Measurements from ENCODE around the gene PEX3. TPM values are rescaled to one million over a fixed set of nuclear protein-coding genes. Genes with fewer than 3 reads are reported as not detected.
A peak's percentile ranks its signal among the peaks of the same experiment; 100 is the strongest.
"Not testable (repeated sequence)": the region's sequence is repeated elsewhere in the genome, so short reads cannot be mapped to it uniquely, and the experiment has no call there.

Gene PEX3
- polyA plus RNA-seq, 5 donors: 26.3 to 42.7 (median 33.6) TPM

DNA sequence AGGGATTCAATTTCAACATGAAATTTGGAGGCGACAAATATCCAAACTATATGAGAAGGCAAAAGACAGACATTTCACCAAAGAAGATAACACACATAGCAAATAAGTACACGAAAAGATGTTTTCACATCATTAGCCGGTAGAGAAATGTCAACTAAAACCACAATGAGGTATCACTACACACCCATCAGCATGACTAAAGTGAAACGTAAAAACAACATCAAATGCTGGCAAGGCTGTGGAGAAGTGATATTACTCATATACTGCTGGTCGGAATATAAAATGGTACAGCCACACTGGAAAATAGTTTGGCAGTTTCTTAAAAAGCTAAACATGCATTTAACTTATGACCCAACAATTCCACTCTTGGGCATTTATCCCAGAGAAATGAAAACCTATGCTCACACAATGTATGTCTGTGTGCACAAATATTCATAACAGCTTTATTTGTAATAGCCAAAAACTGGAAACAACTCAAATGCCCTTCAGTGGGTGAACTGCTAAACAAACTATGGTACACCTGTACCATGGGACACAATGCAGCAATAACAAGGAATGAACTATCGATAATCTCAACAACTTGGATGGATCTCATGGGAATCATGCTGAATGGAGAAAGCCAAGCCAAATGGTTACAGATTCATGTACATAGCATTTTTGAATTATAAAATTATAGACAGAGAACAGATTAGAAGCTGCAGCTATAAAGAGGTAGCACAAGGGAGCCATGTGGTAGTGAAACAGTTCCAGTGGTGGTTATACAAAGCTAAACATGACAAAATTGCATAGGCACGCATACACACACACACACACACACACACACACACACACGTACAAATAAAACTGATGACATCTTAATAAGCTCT lies 8.7 kb upstream of the PEX3 start:
- no peak for DNase-seq

DNA sequence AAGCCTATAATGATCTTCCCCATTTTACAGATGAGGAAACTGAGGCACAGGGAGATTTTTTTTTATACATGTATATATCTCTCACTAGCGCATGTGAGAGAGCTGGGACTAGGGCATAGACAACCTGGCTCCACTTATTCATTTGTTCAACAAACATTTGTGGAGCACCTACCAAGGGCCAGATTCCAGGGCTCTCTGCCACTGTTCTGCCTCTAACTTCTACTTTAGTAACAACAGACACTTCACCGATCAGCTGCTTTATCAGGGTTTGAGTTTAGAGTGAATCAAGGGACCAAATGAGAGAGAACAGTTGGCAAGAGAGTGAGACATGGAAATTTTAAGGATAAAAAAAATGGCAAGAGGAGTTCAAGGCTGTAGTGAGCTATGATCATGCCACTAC lies 7.5 kb upstream of the PEX3 start:
- no peak for DNase-seq

DNA sequence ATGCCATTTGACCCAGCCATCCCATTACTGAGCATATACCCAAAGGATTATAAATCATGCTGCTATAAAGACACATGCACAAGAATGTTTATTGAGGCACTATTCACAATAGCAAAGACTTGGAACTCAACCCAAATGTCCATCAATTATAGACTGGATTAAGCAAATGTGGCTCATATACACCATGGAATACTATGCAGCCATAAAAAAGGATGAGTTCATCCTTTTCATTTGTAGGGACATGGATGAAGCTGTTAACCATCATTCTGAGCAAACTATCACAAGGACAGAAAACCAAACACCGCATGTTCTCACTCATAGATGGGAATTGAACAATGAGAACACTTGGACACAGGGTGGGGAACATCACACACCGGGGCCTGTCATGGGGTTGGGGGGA lies 2.7 kb upstream of the PEX3 start:
- not testable (repeated sequence) for DNase-seq

DNA sequence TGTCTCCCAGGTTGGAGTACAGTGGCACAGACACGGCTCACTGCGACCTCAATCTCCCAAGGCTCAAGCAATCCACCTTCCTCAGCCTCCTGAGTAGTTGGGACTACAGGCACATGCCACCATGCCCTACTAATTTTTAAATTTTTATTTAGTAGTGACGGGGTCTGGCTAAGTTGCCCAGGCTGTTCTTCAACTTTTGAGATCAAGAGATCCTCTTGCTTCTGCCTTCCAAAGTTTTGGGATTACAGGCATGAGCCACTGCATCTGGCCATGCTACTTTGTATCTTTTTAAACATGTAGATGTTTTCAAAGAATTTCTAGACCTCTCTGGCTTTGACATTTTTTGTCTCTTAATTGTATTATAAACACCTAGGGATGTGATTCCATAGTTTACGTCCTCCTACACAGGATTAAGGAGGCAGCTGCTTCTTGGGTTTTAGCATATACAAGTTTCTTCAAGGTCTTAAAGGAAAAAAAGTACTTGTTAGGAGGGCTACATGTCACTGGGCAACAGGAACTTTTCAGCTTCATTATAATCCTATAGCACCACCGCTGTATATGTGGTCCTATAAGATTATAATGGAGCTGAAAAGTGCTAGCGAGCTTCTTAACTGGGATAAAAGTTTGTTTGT lies 1.4 kb upstream of the PEX3 start:
- no peak for DNase-seq

DNA sequence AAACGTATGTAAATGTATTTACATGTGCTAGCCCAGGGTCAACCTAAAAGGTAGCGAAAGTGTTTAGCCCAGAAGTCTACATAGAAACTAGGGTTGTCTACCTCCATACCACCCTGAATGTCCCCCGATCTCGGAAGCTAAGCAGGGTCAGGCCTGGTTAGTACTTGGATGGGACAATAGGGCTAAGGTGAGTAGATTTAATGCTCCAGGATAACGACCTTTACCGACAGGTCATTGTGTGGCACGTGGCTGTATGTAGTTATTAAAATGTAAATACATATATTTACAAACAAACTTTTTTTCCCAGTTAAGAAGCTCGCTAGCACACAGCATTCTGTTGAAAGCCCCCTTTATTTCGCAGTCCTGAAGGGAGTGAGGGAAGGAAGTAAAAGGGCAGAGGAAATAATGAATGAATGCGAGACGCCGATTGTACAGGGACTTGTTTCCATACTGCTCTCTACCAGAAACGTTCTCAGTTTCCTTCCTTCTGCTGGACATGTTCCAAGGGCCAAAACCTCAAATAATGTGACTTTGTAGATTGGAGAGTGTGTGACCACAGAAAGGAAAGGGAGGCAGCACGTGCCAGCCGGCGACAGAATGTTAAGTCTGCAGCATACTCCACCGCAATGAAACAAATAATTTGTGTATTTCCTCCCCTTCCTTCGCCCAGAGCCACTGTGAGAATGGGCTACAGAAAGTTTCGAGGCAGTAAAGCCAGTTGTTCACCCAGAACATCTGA lies 722 bp upstream of the PEX3 start:
- peak in 1 of 2 donors; percentile 40 for DNase-seq

DNA sequence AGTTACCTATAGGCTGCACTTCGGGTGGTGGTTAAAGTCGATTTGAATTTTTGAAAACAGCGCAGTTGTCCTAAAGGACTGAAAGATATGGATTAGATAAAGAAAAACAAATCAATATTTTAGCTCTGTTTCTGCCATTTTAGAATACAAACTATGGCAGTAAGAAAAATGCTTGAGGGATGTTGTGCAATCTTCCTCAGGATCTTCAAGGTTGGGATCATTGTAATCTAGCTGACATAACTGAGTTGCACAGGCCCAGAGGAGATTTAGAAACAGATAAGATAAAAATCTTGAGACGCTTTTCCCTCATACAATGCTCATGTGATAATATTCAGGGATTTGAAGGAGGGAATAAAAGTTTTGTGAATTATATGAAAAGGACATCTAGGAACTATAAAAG lies 926 bp downstream of the PEX3 start:
- DNase-seq: no peak

DNA sequence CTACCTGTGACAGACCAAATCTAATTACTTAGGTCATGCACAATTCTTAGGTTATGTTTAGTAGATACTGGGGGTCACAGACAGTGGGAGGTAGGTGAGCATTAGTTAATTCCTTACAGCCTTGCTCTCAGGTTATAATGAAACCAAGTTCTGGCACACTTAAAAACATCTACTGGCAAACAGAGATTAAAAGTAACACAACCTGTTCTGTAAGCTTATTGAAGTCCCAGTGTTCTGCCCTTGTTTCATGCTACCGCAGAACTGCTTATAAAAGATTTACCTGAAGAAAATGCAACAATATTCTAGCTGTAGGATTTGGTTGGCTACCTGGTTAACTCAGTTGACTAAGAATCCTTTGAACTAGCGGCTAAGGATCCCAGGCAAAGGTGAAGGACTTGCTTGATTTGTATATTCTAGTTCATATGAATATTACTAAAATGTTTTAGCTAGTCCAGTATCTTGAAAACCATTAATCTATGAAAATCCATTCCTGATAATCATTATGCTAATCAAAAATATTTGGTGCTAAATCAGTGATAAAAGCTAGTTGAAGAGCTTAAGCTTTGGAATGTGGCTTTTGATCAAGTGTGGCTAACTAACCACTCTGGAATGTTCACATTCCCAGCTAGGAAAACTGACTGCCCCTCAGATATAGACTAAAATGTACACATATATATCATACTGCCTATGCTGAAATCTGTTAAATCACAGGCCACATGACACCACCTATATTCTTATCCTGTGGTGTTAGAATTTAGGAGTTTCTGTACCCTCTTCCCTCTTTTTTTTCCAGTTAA lies 7.2 kb downstream of the PEX3 start:
- DNase-seq: peak; percentile 19 to 32

DNA sequence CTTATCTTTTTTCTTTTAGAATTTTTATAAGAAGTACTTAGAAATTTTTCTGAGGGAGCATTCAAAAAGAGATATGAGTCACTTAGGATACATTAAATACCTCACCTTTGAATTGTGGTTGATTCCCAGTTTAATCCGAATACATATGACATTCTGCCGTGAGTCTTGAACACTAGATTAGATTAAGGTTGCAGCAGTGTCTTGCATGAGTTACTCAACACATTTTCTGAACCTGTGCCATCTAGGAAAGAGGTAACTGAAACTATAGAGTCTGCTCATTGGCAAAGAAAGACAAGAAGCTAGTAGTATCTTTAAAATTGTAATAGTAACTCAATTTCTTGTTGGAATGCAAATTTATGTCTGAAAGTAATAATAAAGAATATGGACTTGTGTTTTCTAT lies 14.9 kb downstream of the PEX3 start:
- no peak for DNase-seq

DNA sequence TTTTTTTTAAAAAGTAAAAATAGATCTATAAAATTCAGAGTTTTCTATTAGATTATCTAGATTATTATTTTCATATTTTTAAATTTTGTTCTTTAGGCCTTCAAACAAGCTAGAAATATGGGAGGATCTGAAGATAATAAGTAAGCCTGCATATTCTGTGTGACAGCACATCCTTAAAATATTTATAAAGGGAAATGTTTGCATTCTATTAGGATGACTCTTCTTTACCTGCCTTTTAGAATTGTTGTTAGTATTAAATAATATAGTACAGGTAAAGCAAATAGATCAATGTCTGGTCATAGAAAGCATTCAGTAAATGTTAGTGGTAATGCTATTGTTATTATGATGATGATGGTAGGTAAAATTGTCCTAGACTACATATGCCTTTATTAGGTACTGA lies 17.4 kb downstream of the PEX3 start:
- DNase-seq: no peak

DNA sequence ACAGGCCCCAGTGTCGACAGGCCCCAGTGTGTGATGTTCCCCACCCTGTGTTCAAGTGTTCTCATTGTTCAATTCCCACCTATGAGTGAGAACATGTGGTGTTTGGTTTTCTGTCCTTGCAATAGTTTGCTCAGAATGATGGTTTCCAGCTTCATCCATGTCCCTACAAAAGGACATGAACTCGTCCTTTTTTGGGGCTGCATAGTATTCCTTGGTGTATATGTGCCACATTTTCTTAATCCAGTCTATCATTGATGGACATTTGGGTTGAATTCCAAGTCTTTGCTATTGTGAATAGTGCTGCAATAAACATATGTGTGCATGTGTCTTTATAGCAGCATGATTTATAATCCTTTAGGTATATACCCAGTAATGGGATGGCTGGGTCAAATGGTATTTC lies 18.2 kb downstream of the PEX3 start:
- not testable (repeated sequence) for DNase-seq

DNA sequence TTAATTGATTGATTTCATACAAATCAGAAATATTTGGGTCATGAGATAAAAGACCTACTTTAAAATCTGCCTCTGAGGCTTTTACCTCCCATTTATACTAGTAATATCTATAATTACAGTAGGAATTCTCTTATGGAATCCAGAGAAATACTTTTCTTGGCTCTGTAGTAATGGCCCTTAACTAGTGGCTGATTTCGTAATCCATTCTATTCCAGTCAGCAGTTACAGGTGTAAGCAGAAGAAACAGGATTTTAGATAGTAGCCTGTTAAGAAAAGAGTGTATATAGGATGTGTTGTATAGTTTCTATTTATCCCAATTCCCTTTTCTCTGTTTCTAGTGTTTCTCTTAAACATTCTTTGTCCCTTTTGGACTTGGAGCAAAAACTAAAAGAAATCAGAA lies 21.2 kb downstream of the PEX3 start:
- no peak for DNase-seq

DNA sequence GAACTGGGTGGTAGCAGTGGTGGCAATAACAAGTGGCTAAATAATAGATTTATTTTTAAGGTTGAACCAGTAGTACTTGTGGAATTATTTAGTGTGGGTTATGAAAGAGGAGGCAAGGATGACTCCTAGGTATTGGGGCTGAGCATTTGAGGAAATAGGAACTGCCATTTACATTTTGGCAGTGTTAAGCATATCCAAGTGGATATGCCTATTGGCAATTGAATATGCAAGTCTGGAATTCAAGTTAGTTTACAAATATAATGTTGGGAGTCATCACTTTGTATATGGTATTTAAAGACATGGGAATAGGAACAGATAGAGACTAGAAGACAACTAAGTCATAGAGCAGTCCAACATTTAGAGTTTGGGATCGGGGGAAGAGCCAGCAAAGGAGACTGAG lies 25.9 kb downstream of the PEX3 start:
- DNase-seq: no peak

DNA sequence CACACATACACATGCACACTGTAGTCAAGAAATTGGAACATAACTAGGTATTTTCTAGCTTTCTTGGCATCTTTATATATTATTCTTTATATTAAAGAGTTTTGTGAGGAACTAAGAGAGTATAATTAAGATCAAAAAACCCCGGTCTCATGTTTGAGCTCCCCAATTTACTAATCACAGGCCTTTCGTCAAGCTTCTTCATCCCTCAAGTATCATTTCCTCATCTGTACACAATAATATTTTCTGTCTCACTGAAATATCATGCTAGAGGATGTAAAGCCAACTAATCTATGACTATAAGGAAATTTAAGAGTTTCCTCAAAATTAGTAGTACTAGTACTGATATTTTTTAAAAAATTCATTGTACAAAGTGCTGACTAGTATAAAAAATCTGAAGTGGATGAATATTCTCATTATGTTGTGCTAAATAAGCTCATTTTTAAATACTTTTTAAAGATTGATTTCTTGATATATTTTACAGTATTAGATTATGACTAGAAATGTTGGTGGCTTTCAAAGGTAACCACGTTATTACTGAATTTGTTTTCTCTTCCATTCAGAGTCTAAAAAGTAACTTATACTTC lies 28.0 kb downstream of the PEX3 start:
- no peak for DNase-seq

DNA sequence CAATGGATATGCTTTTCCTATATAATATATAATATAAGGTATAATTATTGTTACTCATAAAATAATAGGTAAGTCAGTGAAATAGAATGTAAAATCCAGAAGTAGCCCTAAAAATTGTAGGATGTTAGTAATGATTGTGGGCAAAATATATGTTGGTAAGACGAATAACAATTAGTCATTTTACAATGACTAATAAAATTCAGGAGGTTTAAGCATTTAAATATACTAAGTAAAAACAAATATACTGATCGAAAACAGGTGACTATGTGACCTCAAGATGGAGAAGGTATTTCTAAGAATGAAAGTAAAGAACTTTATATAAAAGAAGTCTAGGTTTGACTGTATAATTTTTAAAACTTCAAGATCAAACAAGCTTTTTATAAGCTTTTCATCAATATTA lies 32.0 kb downstream of the PEX3 start:
- DNase-seq: no peak

DNA sequence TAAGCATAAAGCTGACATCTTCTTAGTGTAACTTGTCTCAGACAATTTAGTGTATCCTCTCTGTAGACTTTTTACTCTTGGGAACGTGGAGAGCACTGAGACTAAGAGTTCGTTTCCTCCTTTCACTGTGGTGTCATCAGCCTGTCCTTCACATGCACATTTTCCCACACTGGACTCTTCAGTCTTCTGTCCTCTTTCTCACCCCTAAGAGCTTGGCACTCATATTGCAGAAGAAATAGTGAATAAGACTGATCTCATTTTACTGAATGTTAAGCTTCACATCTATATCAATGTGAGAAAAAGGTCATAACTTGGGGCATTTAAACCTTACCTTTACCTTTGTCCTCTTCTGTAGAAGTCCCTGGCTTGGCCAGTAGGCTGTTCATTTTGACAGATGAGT lies 35.4 kb downstream of the PEX3 start:
- DNase-seq: no peak

DNA sequence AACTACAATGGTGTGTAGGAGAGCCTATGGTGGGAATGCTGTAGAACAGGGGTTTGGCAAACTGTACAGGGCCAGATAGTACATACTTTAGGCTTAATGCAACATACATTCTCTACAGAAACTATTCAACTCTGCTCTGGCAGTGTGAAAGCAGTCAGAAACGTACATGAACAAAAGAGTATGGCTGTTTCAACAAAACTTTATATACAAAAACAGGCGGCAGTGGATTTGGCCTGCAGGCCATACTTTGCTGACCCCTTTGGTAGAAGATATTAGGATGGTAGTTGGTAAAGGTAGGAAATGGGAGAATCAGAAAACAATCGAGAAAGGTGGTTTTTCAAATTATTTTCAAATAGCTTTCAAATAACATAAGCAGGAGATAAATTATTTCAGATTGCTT lies 36.1 kb downstream of the PEX3 start:
- no peak for DNase-seq

DNA sequence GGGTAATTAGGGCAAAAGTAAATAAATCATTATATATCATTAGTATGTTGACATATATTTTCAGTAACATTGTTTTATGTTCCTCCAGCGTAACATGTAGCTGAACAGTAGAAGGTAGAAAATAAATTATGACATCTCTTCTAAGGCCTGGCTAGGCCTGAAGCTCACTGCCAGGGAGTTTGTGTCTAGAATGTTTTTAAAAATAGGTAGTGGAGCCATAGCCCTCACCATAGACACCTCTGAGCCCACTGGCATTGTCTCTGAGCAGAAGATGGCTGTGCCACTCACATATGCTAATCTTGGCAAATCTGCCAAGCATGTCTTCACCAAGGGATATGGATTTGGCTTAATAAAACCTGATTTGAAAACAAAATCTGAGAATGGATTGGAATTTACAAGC lies 39.6 kb downstream of the PEX3 start:
- no peak for DNase-seq

DNA sequence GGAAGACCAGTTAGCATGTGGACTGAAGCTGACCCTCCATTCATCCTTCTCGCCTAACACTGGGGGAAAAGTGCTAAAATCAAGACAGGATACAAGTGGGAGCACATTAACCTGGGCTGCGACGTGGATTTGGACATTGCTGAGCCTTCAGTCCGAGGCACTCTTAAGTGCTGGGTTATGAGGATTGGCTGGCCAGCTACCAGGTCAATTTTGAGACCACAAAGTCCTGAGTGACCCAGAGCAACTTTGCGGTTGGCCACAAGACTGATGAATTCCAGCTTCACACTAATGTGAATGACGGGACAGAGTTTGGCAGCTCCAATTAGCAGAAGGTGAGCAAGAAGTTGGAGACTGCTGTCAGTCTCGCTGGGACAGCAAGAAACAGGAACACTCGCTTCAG lies 40.2 kb downstream of the PEX3 start:
- DNase-seq: no peak

DNA sequence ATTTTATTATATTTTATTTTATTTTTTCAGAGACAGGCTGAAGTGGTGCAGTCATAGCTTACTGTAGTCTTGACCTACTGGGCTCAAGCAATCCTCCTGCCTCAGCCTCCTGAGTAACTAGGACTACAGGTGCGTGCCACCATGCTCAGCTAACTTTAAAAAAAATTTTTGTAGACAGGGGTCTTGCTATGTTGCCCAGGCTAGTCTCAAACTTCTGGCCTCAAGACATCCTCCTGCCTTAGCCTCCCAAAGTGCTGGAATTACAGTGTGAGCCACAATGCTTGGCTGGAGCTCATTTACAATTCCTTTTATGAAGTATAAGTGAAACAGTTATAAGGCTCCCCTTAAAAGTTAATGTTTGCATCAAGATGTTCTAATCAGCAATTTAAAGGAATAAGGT lies 46.4 kb downstream of the PEX3 start:
- DNase-seq: no peak

DNA sequence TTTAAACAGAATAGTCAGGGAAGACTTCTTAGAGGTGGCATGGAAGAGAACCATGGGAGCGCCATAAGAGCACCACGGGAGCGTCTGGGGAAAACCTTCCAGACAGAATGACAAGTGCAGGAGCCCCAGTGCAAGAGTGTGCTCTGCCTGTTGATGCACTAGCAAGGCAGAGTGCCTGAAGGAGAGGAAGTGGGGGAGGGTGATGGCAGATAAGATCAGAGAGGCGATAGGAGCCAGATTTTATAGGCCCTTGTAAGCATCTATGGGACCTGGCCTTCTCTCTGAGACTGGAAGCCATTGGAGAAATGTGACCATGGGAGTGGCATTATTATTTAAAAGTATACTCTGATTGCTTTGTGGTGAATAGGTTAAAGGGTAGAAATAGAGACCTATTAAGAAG lies 47.8 kb downstream of the PEX3 start:
- no peak for DNase-seq

DNA sequence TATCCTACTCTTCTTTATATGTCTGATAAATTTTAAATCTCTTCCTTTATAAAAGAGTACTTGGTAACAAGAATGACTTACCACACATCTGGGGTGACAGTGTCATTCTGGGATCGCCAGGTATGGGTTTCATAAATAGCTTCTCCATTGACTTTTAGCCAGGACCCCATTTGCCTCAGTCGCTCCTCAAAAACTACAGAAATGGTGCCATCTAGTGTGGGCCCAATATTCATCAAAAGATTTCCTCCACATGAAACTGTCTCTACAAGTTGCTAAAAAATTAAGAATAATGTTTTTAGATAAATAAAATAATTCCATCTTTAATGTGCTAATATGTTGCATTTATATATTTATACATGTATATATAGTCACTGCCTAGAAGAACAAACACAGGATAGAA lies 51.2 kb downstream of the PEX3 start:
- DNase-seq: no peak

DNA sequence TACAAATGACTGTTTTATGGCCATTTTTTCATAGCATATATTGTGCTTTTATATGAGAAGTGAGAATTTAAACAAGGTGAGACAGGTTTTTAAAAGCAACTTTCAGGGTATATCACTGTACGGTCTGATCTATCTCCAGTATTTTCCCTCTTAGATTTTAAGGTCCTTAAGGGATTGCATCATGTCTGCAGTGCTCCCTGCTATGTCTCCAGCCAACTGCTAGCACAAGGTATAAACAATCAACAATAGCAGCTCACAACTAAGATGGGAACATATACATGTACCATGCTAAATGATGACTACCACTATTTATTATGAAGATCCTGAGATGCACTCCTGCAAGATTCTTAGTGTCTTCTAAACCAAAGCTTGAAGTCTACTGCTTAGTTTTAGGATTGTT lies 53.8 kb downstream of the PEX3 start:
- no peak for DNase-seq

Data from right lung (tissue), 5 donors.